Measurements from ENCODE around the gene CLIC5.

CLIC5 gene

GRCh38 chr6:45892196-45892595 lies 123.5 kb downstream of the CLIC5 start:
- no peak for DNase-seq (ENCODE audit: low read depth)

- DNase-seq (ENCODE audit: low read depth), result no peak
These were observed 128.9 kb downstream of the CLIC5 start for GRCh38 chr6:45886776-45887175.

- DNase-seq (ENCODE audit: low read depth), result no peak
These were observed 131.3 kb downstream of the CLIC5 start for GRCh38 chr6:45884336-45884735.

GRCh38 chr6:45882671-45883070 lies 133.0 kb downstream of the CLIC5 start:
- no peak for DNase-seq (ENCODE audit: low read depth)

GRCh38 chr6:45881705-45882467 lies 133.8 kb downstream of the CLIC5 start:
- no peak for DNase-seq (ENCODE audit: low read depth)

- DNase-seq (ENCODE audit: low read depth), result no peak
These were observed 135.0 kb downstream of the CLIC5 start for GRCh38 chr6:45880676-45881075.

GRCh38 chr6:45880159-45880558 lies 135.5 kb downstream of the CLIC5 start:
- DNase-seq (ENCODE audit: low read depth), result no peak

- no peak for DNase-seq (ENCODE audit: low read depth)
These were observed 137.6 kb downstream of the CLIC5 start for GRCh38 chr6:45877970-45878590.

GRCh38 chr6:45872827-45873365 lies 142.8 kb downstream of the CLIC5 start:
- no peak for DNase-seq (ENCODE audit: low read depth)

- no peak for DNase-seq (ENCODE audit: low read depth)
These were observed 145.1 kb downstream of the CLIC5 start for GRCh38 chr6:45870531-45870930.

GRCh38 chr6:45864651-45865050 lies 151.0 kb downstream of the CLIC5 start:
- no peak for DNase-seq (ENCODE audit: low read depth)

GRCh38 chr6:45858691-45859090 lies 157.0 kb downstream of the CLIC5 start:
- no peak for DNase-seq (ENCODE audit: low read depth)

- DNase-seq (ENCODE audit: low read depth), result no peak
These were observed 157.8 kb downstream of the CLIC5 start for GRCh38 chr6:45857827-45858226.

GRCh38 chr6:45855642-45856394 lies 159.8 kb downstream of the CLIC5 start:
- no peak for DNase-seq (ENCODE audit: low read depth)

- DNase-seq (ENCODE audit: low read depth), result no peak
These were observed 161.4 kb downstream of the CLIC5 start for GRCh38 chr6:45854149-45854742.

- DNase-seq (ENCODE audit: low read depth), result no peak
These were observed 164.6 kb downstream of the CLIC5 start for GRCh38 chr6:45851034-45851400.

GRCh38 chr6:45850378-45851033 lies 165.2 kb downstream of the CLIC5 start:
- no peak for DNase-seq (ENCODE audit: low read depth)

- peak; percentile 41 for DNase-seq (ENCODE audit: low read depth)
These were observed 170.1 kb downstream of the CLIC5 start for GRCh38 chr6:45845567-45845966.

- DNase-seq (ENCODE audit: low read depth), result no peak
These were observed 170.7 kb downstream of the CLIC5 start for GRCh38 chr6:45844986-45845385.

GRCh38 chr6:45843848-45844521 lies 171.7 kb downstream of the CLIC5 start:
- DNase-seq (ENCODE audit: low read depth), result no peak

GRCh38 chr6:45841062-45841461 lies 174.6 kb downstream of the CLIC5 start:
- DNase-seq (ENCODE audit: low read depth), result no peak
